Measurements from ENCODE around the gene NPAS4. TPM values are rescaled to one million over a fixed set of nuclear protein-coding genes. Genes with fewer than 3 reads are reported as not detected.

NPAS4 gene
- total and polyA plus RNA-seq, 2 donors, result 0.05 TPM; not detected in 1

- DNase-seq (ENCODE audit: low read depth in 6 of 9, low spot score in 9 of 9), result no peak
- Histone ChIP-seq H3K27me3 (ENCODE audit: control insufficient read depth in 2 of 2, insufficient read depth in 1 of 2, low read length in 1 of 2) (peaks cover 10 to 74% of the 10 kb centered on the region in 2 donors), H3K36me3 (ENCODE audit: control insufficient read depth in 2 of 2, insufficient read depth in 2 of 2, low read length in 1 of 2) (no peaks in the 10 kb centered on the region), H3K4me1 (ENCODE audit: control insufficient read depth in 2 of 2, insufficient read depth in 2 of 2, low read length in 2 of 2) (peaks cover 0 to 4% of the 10 kb centered on the region in 2 donors), H3K4me3 (ENCODE audit: low read length in 2 of 2) (no peak overlapping the region), H3K27ac (ENCODE audit: low read depth in 1 of 2, low read length in 1 of 2) (no peak overlapping the region), H3K9me3 (ENCODE audit: control insufficient read depth in 2 of 2, insufficient read depth in 1 of 2, low read length in 1 of 2) (no peaks in the 10 kb centered on the region)
- 62% methylated on average over 12 of the region's 12 CpGs for WGBS
Measured at GRCh38 chr11:66414120-66414934, 6.5 kb upstream of the NPAS4 start.

DNA sequence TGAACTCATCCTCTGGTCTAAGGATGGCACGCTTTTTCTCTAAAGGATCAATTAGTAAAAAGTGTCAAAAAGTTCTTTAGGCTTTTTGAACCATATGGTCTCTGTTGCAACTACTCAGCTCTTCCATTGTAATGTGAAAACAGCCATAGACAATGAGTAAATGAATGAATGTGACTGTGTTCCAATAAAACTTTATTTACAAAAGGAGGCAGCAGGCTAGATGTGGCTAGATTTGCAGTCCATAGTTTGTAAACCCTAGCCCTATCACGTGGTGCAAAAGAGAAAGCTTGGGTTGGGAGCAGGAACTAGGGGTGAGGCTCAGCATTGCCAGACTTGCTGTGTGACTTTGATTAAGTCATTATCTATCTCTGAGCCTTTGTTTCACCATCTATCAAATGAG is 5.4 kb upstream of the NPAS4 start:
- Histone ChIP-seq H3K27me3 (ENCODE audit: control insufficient read depth in 2 of 2, insufficient read depth in 1 of 2, low read length in 1 of 2) (peaks cover 19 to 74% of the 10 kb centered on the region in 2 donors), H3K9me3 (ENCODE audit: control insufficient read depth in 2 of 2, insufficient read depth in 1 of 2, low read length in 1 of 2) (peaks cover 0 to 5% of the 10 kb centered on the region in 2 donors), H3K27ac (ENCODE audit: low read depth in 1 of 2, low read length in 1 of 2) (no peak overlapping the region), H3K4me3 (ENCODE audit: low read length in 2 of 2) (no peak overlapping the region), H3K36me3 (ENCODE audit: control insufficient read depth in 2 of 2, insufficient read depth in 2 of 2, low read length in 1 of 2) (no peaks in the 10 kb centered on the region), H3K4me1 (ENCODE audit: control insufficient read depth in 2 of 2, insufficient read depth in 2 of 2, low read length in 2 of 2) (no peaks in the 10 kb centered on the region)
- no peak for DNase-seq (ENCODE audit: low read depth in 6 of 9, low spot score in 9 of 9)
- WGBS, result 70% methylated on average over 2 of the region's 2 CpGs

DNA sequence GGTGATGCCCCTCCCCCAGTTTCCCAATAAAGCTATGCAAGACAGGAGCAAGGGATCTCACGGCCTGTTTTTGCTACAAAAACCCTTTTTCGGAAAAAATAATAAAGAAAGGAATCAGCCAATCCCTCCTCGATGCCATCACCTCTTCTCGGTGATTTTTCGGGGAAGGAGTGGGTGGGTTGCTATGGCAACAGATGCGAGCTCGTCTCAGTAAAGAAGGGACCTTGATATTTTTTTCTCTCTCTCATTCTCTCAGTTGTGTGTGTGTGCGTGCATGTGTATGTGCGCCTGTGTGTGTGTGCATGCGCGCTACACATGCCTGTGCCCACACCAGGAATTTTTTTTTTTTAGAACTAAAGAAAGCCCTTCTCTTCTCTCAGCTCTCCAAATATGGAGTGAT is 3.8 kb upstream of the NPAS4 start:
- H3K4me1 ChIP-seq (ENCODE audit: control insufficient read depth in 2 of 2, insufficient read depth in 2 of 2, low read length in 2 of 2), result no peaks in the 10 kb centered on the region
- H3K27me3 ChIP-seq (ENCODE audit: control insufficient read depth in 2 of 2, insufficient read depth in 1 of 2, low read length in 1 of 2), result peaks cover 26 to 69% of the 10 kb centered on the region in 2 donors

GRCh38 chr11:66418168-66418985 is 2.5 kb upstream of the NPAS4 start:
- Histone ChIP-seq H3K4me3 (ENCODE audit: low read length in 2 of 2) (no peak overlapping the region), H3K27ac (ENCODE audit: low read depth in 1 of 2, low read length in 1 of 2) (no peak overlapping the region), H3K9me3 (ENCODE audit: control insufficient read depth in 2 of 2, insufficient read depth in 1 of 2, low read length in 1 of 2) (peaks cover 0 to 27% of the 10 kb centered on the region in 2 donors), H3K27me3 (ENCODE audit: control insufficient read depth in 2 of 2, insufficient read depth in 1 of 2, low read length in 1 of 2) (peaks cover 26 to 63% of the 10 kb centered on the region in 2 donors), H3K36me3 (ENCODE audit: control insufficient read depth in 2 of 2, insufficient read depth in 2 of 2, low read length in 1 of 2) (no peaks in the 10 kb centered on the region), H3K4me1 (ENCODE audit: control insufficient read depth in 2 of 2, insufficient read depth in 2 of 2, low read length in 2 of 2) (no peaks in the 10 kb centered on the region)
- 11% methylated on average over 16 of the region's 16 CpGs for WGBS
- DNase-seq (ENCODE audit: low read depth in 6 of 9, low spot score in 9 of 9), result peak; percentile 49 to 88 (median 73)

More for the DNA sequence above, 3.8 kb upstream of the NPAS4 start:
- 75% methylated on average over 11 of the region's 11 CpGs for WGBS
- H3K36me3 ChIP-seq (ENCODE audit: control insufficient read depth in 2 of 2, insufficient read depth in 2 of 2, low read length in 1 of 2), result no peaks in the 10 kb centered on the region
- H3K9me3 ChIP-seq (ENCODE audit: control insufficient read depth in 2 of 2, insufficient read depth in 1 of 2, low read length in 1 of 2), result peaks cover 0 to 20% of the 10 kb centered on the region in 2 donors
- H3K27ac ChIP-seq (ENCODE audit: low read depth in 1 of 2, low read length in 1 of 2), result no peak overlapping the region
- H3K4me3 ChIP-seq (ENCODE audit: low read length in 2 of 2), result no peak overlapping the region
- DNase-seq (ENCODE audit: low read depth in 6 of 9, low spot score in 9 of 9), result no peak

DNA sequence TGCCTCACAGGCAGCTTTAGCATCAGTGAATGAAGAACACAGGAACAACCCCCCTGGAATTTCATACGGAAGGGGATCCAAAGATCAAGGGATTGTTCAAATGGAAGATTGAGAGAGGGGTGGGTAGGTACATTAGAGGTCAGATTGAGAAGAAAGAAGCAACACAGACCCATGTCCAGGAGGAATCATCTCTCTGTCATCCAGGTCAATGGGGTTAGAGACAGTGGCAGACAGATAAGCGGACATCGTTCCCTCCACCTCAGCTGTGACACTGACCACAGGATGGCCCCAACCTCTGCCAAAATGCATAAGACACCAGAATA is 1.9 kb upstream of the NPAS4 start:
- Histone ChIP-seq H3K4me3 (ENCODE audit: low read length in 2 of 2) (no peak overlapping the region), H3K27ac (ENCODE audit: low read depth in 1 of 2, low read length in 1 of 2) (no peak overlapping the region), H3K9me3 (ENCODE audit: control insufficient read depth in 2 of 2, insufficient read depth in 1 of 2, low read length in 1 of 2) (peaks cover 0 to 27% of the 10 kb centered on the region in 2 donors), H3K4me1 (ENCODE audit: control insufficient read depth in 2 of 2, insufficient read depth in 2 of 2, low read length in 2 of 2) (no peaks in the 10 kb centered on the region), H3K27me3 (ENCODE audit: control insufficient read depth in 2 of 2, insufficient read depth in 1 of 2, low read length in 1 of 2) (peaks cover 26 to 57% of the 10 kb centered on the region in 2 donors), H3K36me3 (ENCODE audit: control insufficient read depth in 2 of 2, insufficient read depth in 2 of 2, low read length in 1 of 2) (no peaks in the 10 kb centered on the region)
- 56% methylated on average over 3 of the region's 3 CpGs for WGBS
- no peak for DNase-seq (ENCODE audit: low read depth in 6 of 9, low spot score in 9 of 9)

- Histone ChIP-seq H3K27me3 (ENCODE audit: control insufficient read depth in 2 of 2, insufficient read depth in 1 of 2, low read length in 1 of 2) (peaks cover 26 to 51% of the 10 kb centered on the region in 2 donors), H3K27ac (ENCODE audit: low read depth in 1 of 2, low read length in 1 of 2) (no peak overlapping the region)
Measured at GRCh38 chr11:66419825-66420224, 1.0 kb upstream of the NPAS4 start.

GRCh38 chr11:66421492-66422205 is 814 bp downstream of the NPAS4 start:
- Histone ChIP-seq H3K9me3 (ENCODE audit: control insufficient read depth in 2 of 2, insufficient read depth in 1 of 2, low read length in 1 of 2) (peaks cover 0 to 27% of the 10 kb centered on the region in 2 donors), H3K4me1 (ENCODE audit: control insufficient read depth in 2 of 2, insufficient read depth in 2 of 2, low read length in 2 of 2) (no peaks in the 10 kb centered on the region), H3K27ac (ENCODE audit: low read depth in 1 of 2, low read length in 1 of 2) (no peak overlapping the region), H3K27me3 (ENCODE audit: control insufficient read depth in 2 of 2, insufficient read depth in 1 of 2, low read length in 1 of 2) (peaks cover 24 to 44% of the 10 kb centered on the region in 2 donors), H3K36me3 (ENCODE audit: control insufficient read depth in 2 of 2, insufficient read depth in 2 of 2, low read length in 1 of 2) (no peaks in the 10 kb centered on the region), H3K4me3 (ENCODE audit: low read length in 2 of 2) (no peak overlapping the region)
- 15% methylated on average over 38 of the region's 38 CpGs for WGBS
- DNase-seq (ENCODE audit: low read depth in 6 of 9, low spot score in 9 of 9), result peak; percentile 71 to 92 (median 82)

More at GRCh38 chr11:66419825-66420224, 1.0 kb upstream of the NPAS4 start:
- DNase-seq (ENCODE audit: low read depth in 6 of 9, low spot score in 9 of 9), result no peak
- Histone ChIP-seq H3K4me1 (ENCODE audit: control insufficient read depth in 2 of 2, insufficient read depth in 2 of 2, low read length in 2 of 2) (no peaks in the 10 kb centered on the region), H3K9me3 (ENCODE audit: control insufficient read depth in 2 of 2, insufficient read depth in 1 of 2, low read length in 1 of 2) (peaks cover 0 to 27% of the 10 kb centered on the region in 2 donors), H3K36me3 (ENCODE audit: control insufficient read depth in 2 of 2, insufficient read depth in 2 of 2, low read length in 1 of 2) (no peaks in the 10 kb centered on the region), H3K4me3 (ENCODE audit: low read length in 2 of 2) (no peak overlapping the region)
- 6% methylated on average over 30 of the region's 30 CpGs for WGBS

- DNase-seq (ENCODE audit: low read depth in 6 of 9, low spot score in 9 of 9), result no peak
- Histone ChIP-seq H3K36me3 (ENCODE audit: control insufficient read depth in 2 of 2, insufficient read depth in 2 of 2, low read length in 1 of 2) (no peaks in the 10 kb centered on the region), H3K27ac (ENCODE audit: low read depth in 1 of 2, low read length in 1 of 2) (no peak overlapping the region), H3K4me3 (ENCODE audit: low read length in 2 of 2) (no peak overlapping the region), H3K4me1 (ENCODE audit: control insufficient read depth in 2 of 2, insufficient read depth in 2 of 2, low read length in 2 of 2) (no peaks in the 10 kb centered on the region), H3K9me3 (ENCODE audit: control insufficient read depth in 2 of 2, insufficient read depth in 1 of 2, low read length in 1 of 2) (peaks cover 0 to 14% of the 10 kb centered on the region in 2 donors), H3K27me3 (ENCODE audit: control insufficient read depth in 2 of 2, insufficient read depth in 1 of 2, low read length in 1 of 2) (peaks cover 0 to 8% of the 10 kb centered on the region in 2 donors)
- WGBS, result 78% methylated on average over 23 of the region's 23 CpGs
Measured at GRCh38 chr11:66426314-66426713, 5.5 kb downstream of the NPAS4 start.

Data from thymus (tissue), 11 donors.